Adrenal gland (tissue), 5 donors: Measurements from ENCODE around the gene CAPN11.

ENCODE experiments used
- CTCF ChIP-seq, 6 experiments: fragments of 450-650 bp in 4 of 6; fragments of 200-600 bp in 2 of 6; sonication (generic) in 1 of 6; IDR thresholded peaks; 1 replicate in 5 of 6; 2 replicates in 1 of 6; pipeline versions ENCODE4 v1.5.1 to v1.8.0; 2016 to 2021; ENCODE audit warnings: antibody characterized with exemption in 6 of 6, mild to moderate bottlenecking in 2 of 6, moderate library complexity in 1 of 6
- POLR2A ChIP-seq, 2 donors: fragments of 450-650 bp; IDR thresholded peaks; one replicate each; pipeline ENCODE4 v1.6.1; 2017; ENCODE audit warnings: antibody characterized with exemption in 2 of 2, mild to moderate bottlenecking in 2 of 2, moderate library complexity in 1 of 2
- donor health status: DM: no; HTN: no; CAD: no.

- TF ChIP-seq CTCF (IDR thresholded peaks at IDR 0.05) (no peak), POLR2A (IDR thresholded peaks at IDR 0.05) (no peak)
Observed at GRCh38 chr6:44182911-44183390, 24.3 kb downstream of the CAPN11 start.
